GM23338 (cell line): ENCODE results near the gene NCR1. TPM values are rescaled to one million over a fixed set of nuclear protein-coding genes. Genes with fewer than 3 reads are reported as not detected.
"Not testable (repeated sequence)": the region's sequence is repeated elsewhere in the genome, so short reads cannot be mapped to it uniquely, and the experiment has no call there.

Experiments
- ATAC-seq: fragments of 200-7000 bp; cut with Tn5 transposase; 3 replicates; pipeline ENCODE4 v1.9.1; 2020
- DNase-seq: peaks from one replicate; pipeline ENCODE4 v3.0.0-alpha.2; 2015; ENCODE audit warnings: low spot score
- H2AFZ ChIP-seq: fragments of 200-600 bp; sonication (generic); 2 replicates; pipeline ENCODE4 v1.8.0; 2016; ENCODE audit warnings: antibody characterized with exemption, mild to moderate bottlenecking, moderate library complexity
- H3F3A ChIP-seq: fragments of 200-600 bp; sonication (generic); replicated peaks from 2 replicates; pipeline ENCODE4 v1.8.0; 2017; ENCODE audit warnings: antibody characterized with exemption, mixed run types, low read depth
- H3K27ac ChIP-seq: fragments of 200-600 bp; sonication (generic); 2 replicates; pipeline ENCODE4 v1.6.1; 2016; ENCODE audit warnings: low read depth
- H3K27me3 ChIP-seq: fragments of 200-600 bp; sonication (generic); 2 replicates; pipeline ENCODE4 v1.8.0; 2016; ENCODE audit warnings: mild to moderate bottlenecking, mixed run types, moderate library complexity; ENCODE audit not compliant: insufficient read depth
- H3K36me3 ChIP-seq: fragments of 200-600 bp; sonication (generic); 2 replicates; pipeline ENCODE4 v1.8.0; 2016; ENCODE audit warnings: mild to moderate bottlenecking; ENCODE audit not compliant: insufficient read depth
- H3K4me1 ChIP-seq: fragments of 200-600 bp; sonication (generic); 2 replicates; pipeline ENCODE4 v1.8.0; 2016; ENCODE audit warnings: mild to moderate bottlenecking, moderate library complexity; ENCODE audit not compliant: insufficient read depth
- H3K4me2 ChIP-seq: fragments of 200-600 bp; sonication (generic); 2 replicates; pipeline ENCODE4 v1.7.1; 2017; ENCODE audit warnings: mixed run types
- H3K4me3 ChIP-seq: fragments of 200-600 bp; sonication (generic); 2 replicates; pipeline ENCODE4 v1.6.1; 2016; ENCODE audit warnings: mixed run types
- H3K79me2 ChIP-seq: fragments of 200-600 bp; sonication (generic); replicated peaks from 2 replicates; pipeline ENCODE4 v1.8.0; 2017; ENCODE audit warnings: mild to moderate bottlenecking; ENCODE audit not compliant: insufficient read depth
- H3K9me2 ChIP-seq: fragments of 200-600 bp; sonication (generic); 2 replicates; pipeline ENCODE4 v1.8.0; 2017; ENCODE audit not compliant: insufficient read depth
- H4K20me1 ChIP-seq: fragments of 200-600 bp; sonication (generic); replicated peaks from 2 replicates; pipeline ENCODE4 v1.8.0; 2017; ENCODE audit warnings: mild to moderate bottlenecking; ENCODE audit not compliant: insufficient read depth
- H3K27ac Mint-ChIP-seq: 2 replicates; pipeline ENCODE4 v1.8.0; 2020; ENCODE audit warnings: inconsistent platforms, mild to moderate bottlenecking, moderate library complexity, mixed read lengths
- H3K27me3 Mint-ChIP-seq: 3 replicates; pipeline ENCODE4 v1.8.0; 2022; ENCODE audit warnings: low read depth, mild to moderate bottlenecking, moderate library complexity, mixed read lengths, inconsistent platforms; ENCODE audit not compliant: insufficient read depth, poor library complexity
- H3K36me3 Mint-ChIP-seq: 3 replicates; pipeline ENCODE4 v1.8.0; 2021; ENCODE audit warnings: low read depth, mild to moderate bottlenecking, inconsistent platforms, moderate library complexity, mixed read lengths
- H3K4me1 Mint-ChIP-seq: 3 replicates; pipeline ENCODE4 v1.8.0; 2020; ENCODE audit warnings: mild to moderate bottlenecking, inconsistent platforms, mixed read lengths
- H3K4me3 Mint-ChIP-seq: 3 replicates; pipeline ENCODE4 v1.8.0; 2021; ENCODE audit warnings: moderate library complexity, mild to moderate bottlenecking, inconsistent platforms, mixed read lengths
- H3K9me3 Mint-ChIP-seq: 3 replicates; pipeline ENCODE4 v1.8.0; 2020; ENCODE audit warnings: moderate library complexity, mild to moderate bottlenecking, inconsistent platforms, mixed read lengths
- CREB1 ChIP-seq: fragments of 250-450 bp; sonication (Bioruptor Pico); IDR thresholded peaks from 2 replicates; pipeline ENCODE4 v1.5.0; 2020; ENCODE audit warnings: low read depth, mild to moderate bottlenecking, moderate library complexity
- JUNB ChIP-seq: IDR thresholded peaks from one replicate; pipeline ENCODE4 v1.6.1; 2016; ENCODE audit warnings: antibody characterized with exemption; ENCODE audit not compliant: unreplicated experiment
- NANOG ChIP-seq: IDR thresholded peaks from 2 replicates; pipeline ENCODE4 v1.6.1; 2016; ENCODE audit warnings: antibody characterized with exemption, borderline replicate concordance
- POLR2AphosphoS5 ChIP-seq: IDR thresholded peaks from 2 replicates; pipeline ENCODE4 v1.6.1; 2016; ENCODE audit warnings: antibody characterized with exemption, low read depth
- REST ChIP-seq: IDR thresholded peaks from one replicate; pipeline ENCODE4 v1.6.1; 2018; ENCODE audit warnings: antibody characterized with exemption; ENCODE audit not compliant: unreplicated experiment
- STAT1 ChIP-seq: IDR thresholded peaks from one replicate; pipeline ENCODE4 v1.6.1; 2016; ENCODE audit warnings: antibody characterized with exemption; ENCODE audit not compliant: unreplicated experiment
- ZNF114 ChIP-seq: fragments of 250-450 bp; sonication (Bioruptor Pico); IDR thresholded peaks from 2 replicates; pipeline ENCODE4 v1.5.0; 2020; ENCODE audit warnings: mild to moderate bottlenecking, moderate library complexity
- ZNF462 ChIP-seq: fragments of 250-450 bp; sonication (Bioruptor Pico); IDR thresholded peaks from 2 replicates; pipeline ENCODE4 v1.5.0; 2020; ENCODE audit warnings: mild to moderate bottlenecking, moderate library complexity
- polyA plus RNA-seq: library from polyadenylated mRNA; unstranded; fragments of >200 nt; fragmentation: Nextera tagmentation; extraction: Ambion mirVana; gene quantifications from 2 replicates; pipeline ENCODE4 v1.2.1, GENCODE V29; 2016
- total RNA-seq: library from RNA; depleted of rRNA; stranded (reverse); fragments of >200 nt; shearing (Covaris generic); gene quantifications from 2 replicates; pipeline ENCODE4 v1.2.3, GENCODE V29; 2014

Gene NCR1
- total and polyA plus RNA-seq, 2 experiments from 2014 or later, result 1.8 to 2.0 TPM

DNA sequence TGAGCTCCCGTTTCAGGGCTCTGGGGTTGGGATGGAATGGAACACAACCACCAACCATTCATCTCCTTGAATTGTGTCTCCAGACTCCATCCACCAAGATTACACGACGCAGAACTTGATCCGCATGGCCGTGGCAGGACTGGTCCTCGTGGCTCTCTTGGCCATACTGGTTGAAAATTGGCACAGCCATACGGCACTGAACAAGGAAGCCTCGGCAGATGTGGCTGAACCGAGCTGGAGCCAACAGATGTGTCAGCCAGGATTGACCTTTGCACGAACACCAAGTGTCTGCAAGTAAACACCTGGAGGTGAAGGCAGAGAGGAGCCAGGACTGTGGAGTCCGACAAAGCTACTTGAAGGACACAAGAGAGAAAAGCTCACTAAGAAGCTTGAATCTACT lies 16.4 kb upstream of the NCR1 start (continued):
- TF ChIP-seq STAT1 (no peak), ZNF114 (no peak)

DNA sequence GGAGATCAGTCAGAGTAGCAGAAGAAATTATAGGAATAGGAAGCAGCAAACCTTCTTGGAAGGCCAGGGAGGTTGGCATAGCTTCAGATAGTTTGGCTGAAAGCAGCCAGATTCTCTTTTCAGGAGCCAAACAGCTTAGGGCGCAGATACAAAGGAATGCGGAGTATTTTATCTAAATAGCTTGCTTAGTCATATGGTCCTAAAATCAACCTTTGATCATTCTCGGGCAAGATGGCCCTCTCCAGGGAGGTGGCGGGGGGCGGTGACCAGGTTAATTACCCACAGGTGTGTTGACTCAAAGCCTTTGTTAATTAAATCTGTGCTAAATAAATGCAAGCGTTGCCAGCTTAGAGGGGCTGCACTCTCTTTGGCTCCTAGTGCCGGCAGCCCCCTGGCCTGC lies 12.5 kb upstream of the NCR1 start:
- H3F3A ChIP-seq, result peaks cover 4% of the 10 kb centered on the region; the same call in 1 of the 2 replicates
- H3K4me1 Mint-ChIP-seq, result peaks cover 29% of the 10 kb centered on the region
- TF ChIP-seq CREB1 (CRISPR knock-in tag) (no peak), POLR2AphosphoS5 (0 out of 2 replicates have a peak, but pooled peaks have one; percentile 20), REST (no peak), JUNB (no peak), ZNF462 (CRISPR knock-in tag) (no peak), NANOG (peak; percentile 93)
- ATAC-seq (peak; percentile 85), DNase-seq (peak; percentile 94)
- H4K20me1 ChIP-seq, result no peaks in the 10 kb centered on the region
- peak overlapping the region; percentile 83 for H3K27ac ChIP-seq
- H3K9me3 Mint-ChIP-seq, result peaks cover 24% of the 10 kb centered on the region
- H3K36me3 ChIP-seq, result no peaks in the 10 kb centered on the region
- H3K27ac Mint-ChIP-seq, result peak overlapping the region; percentile 90
- H3K4me1 ChIP-seq, result peaks cover 4% of the 10 kb centered on the region
- H3K9me2 ChIP-seq, result no peaks in the 10 kb centered on the region
- H3K27me3 ChIP-seq, result no peaks in the 10 kb centered on the region
- no peaks in the 10 kb centered on the region for H3K79me2 ChIP-seq
- H3K4me3 Mint-ChIP-seq, result no peak overlapping the region
- no peak overlapping the region for H2AFZ ChIP-seq
- H3K27me3 Mint-ChIP-seq, result peaks cover 8% of the 10 kb centered on the region
- H3K36me3 Mint-ChIP-seq, result no peaks in the 10 kb centered on the region
- peak overlapping the region; percentile 30; the same call in 1 of the 2 replicates for H3K4me2 ChIP-seq
- no peak overlapping the region for H3K4me3 ChIP-seq

GRCh38 chr19:54894106-54894505 lies 11.8 kb upstream of the NCR1 start:
- not testable (repeated sequence) for H3K27me3 ChIP-seq, H3K36me3 Mint-ChIP-seq, H3K79me2 ChIP-seq, H3K36me3 ChIP-seq, H4K20me1 ChIP-seq, DNase-seq, H3F3A ChIP-seq, H3K9me2 ChIP-seq, H2AFZ ChIP-seq, H3K4me1 ChIP-seq, ATAC-seq
- Histone ChIP-seq H3K4me2 (0 out of 2 replicates have a peak overlapping the region, but pooled peaks have one; percentile 49), H3K27ac (peak overlapping the region; percentile 74), H3K4me3 (peak overlapping the region; percentile 13)
- H3K4me3 Mint-ChIP-seq, result peak overlapping the region; percentile 26; the same call in 1 of the 3 replicates
- peaks cover 29% of the 10 kb centered on the region for H3K4me1 Mint-ChIP-seq
- H3K27ac Mint-ChIP-seq, result peak overlapping the region; percentile 72; the same call in 1 of the 2 replicates
- H3K9me3 Mint-ChIP-seq, result peaks cover 31% of the 10 kb centered on the region
- peaks cover 11% of the 10 kb centered on the region for H3K27me3 Mint-ChIP-seq
